Activated CD4-positive, alpha-beta T cell treated with anti-CD3 and anti-CD28 coated beads, Interleukin-2, amount 10 ng/mL, durations not matched to agents 24 days and 14 days (primary cell): ENCODE measurements around the gene AGO1. TPM values are rescaled to one million over a fixed set of nuclear protein-coding genes. Genes with fewer than 3 reads are reported as not detected.

Experiments used
- DNase-seq: peaks from one replicate; pipeline ENCODE4 v3.0.0; 2022
- H3K27ac Mint-ChIP-seq: one replicate; pipeline ENCODE4 v1.8.0; 2022; ENCODE audit warnings: mild to moderate bottlenecking, mixed read lengths
- H3K27me3 Mint-ChIP-seq: one replicate; pipeline ENCODE4 v1.8.0; 2022; ENCODE audit warnings: mixed read lengths
- H3K36me3 Mint-ChIP-seq: one replicate; pipeline ENCODE4 v1.8.0; 2022; ENCODE audit warnings: low read depth, mild to moderate bottlenecking, mixed read lengths
- H3K4me1 Mint-ChIP-seq: one replicate; pipeline ENCODE4 v1.8.0; 2021; ENCODE audit warnings: mixed read lengths
- H3K4me3 Mint-ChIP-seq: one replicate; pipeline ENCODE4 v1.8.0; 2022; ENCODE audit warnings: mild to moderate bottlenecking, moderate library complexity, mixed read lengths
- H3K9me3 Mint-ChIP-seq: one replicate; pipeline ENCODE4 v1.8.0; 2021; ENCODE audit warnings: mixed read lengths
- intact Hi-C: fragments of 100-400 bp; cut with micrococcal nuclease; formaldehyde crosslinking; loops from one replicate; pipeline ENCODE4 v1.15.1; 2023
- total RNA-seq: library from RNA; stranded (reverse); gene quantifications from 2 replicates; pipeline ENCODE4 v1.2.3, GENCODE V29; 2022

Gene AGO1
- total RNA-seq, result 38.6 and 39.1 TPM in 2 replicates

- DNase-seq, result peak; percentile 100
- H3K4me3 Mint-ChIP-seq, result peak within 1 kb of the TSS; percentile 95
- H3K27me3 Mint-ChIP-seq, result peaks cover 5% of the 10 kb centered on the region
- intact Hi-C loops, result loop anchor here (2.0 to 5.0 kb wide), 2 partner anchors 48 to 204 kb away; partner anchors contain the start of genes ADPRS and AGO3
- no peaks in the 10 kb centered on the region for H3K9me3 Mint-ChIP-seq
- peaks cover 41% of the 10 kb centered on the region for H3K4me1 Mint-ChIP-seq
- peaks cover 2% of the 10 kb centered on the region for H3K36me3 Mint-ChIP-seq
- peak within 1 kb of the TSS; percentile 82 for H3K27ac Mint-ChIP-seq
These were observed at the start of gene AGO1 for GRCh38 chr1:35882945-35883634. Gene AGO1, plus strand, starts transcription at chr1:35883209. Its CDS starts 213 bp downstream, at chr1:35883422.

- H3K9me3 Mint-ChIP-seq, result no peaks in the 10 kb centered on the region
- H3K4me3 Mint-ChIP-seq, result no peak overlapping the region
- no peak for DNase-seq
- H3K4me1 Mint-ChIP-seq, result no peaks in the 10 kb centered on the region
- intact Hi-C loops, result no loop called here
- H3K27ac Mint-ChIP-seq, result no peak overlapping the region
- no peaks in the 10 kb centered on the region for H3K27me3 Mint-ChIP-seq
- H3K36me3 Mint-ChIP-seq, result peaks cover 32% of the 10 kb centered on the region
These were observed 49.6 kb upstream of the AGO1 start for GRCh38 chr1:35833395-35833794.

GRCh38 chr1:35834218-35834617 is 48.8 kb upstream of the AGO1 start:
- Mint-ChIP-seq H3K4me3 (no peak overlapping the region), H3K36me3 (peaks cover 34% of the 10 kb centered on the region), H3K9me3 (no peaks in the 10 kb centered on the region), H3K4me1 (no peaks in the 10 kb centered on the region), H3K27me3 (no peaks in the 10 kb centered on the region), H3K27ac (no peak overlapping the region)
- DNase-seq, result no peak
- intact Hi-C loops, result no loop called here

- DNase-seq, result no peak
- Mint-ChIP-seq H3K27ac (no peak overlapping the region), H3K4me1 (no peaks in the 10 kb centered on the region), H3K4me3 (no peak overlapping the region), H3K36me3 (peaks cover 34% of the 10 kb centered on the region), H3K27me3 (no peaks in the 10 kb centered on the region), H3K9me3 (no peaks in the 10 kb centered on the region)
- intact Hi-C loops, result no loop called here
These were observed 47.6 kb upstream of the AGO1 start for GRCh38 chr1:35835398-35835797.

GRCh38 chr1:35836734-35837133 is 46.3 kb upstream of the AGO1 start:
- H3K27ac Mint-ChIP-seq, result no peak overlapping the region
- no peaks in the 10 kb centered on the region for H3K27me3 Mint-ChIP-seq
- intact Hi-C loops, result no loop called here
- peaks cover 35% of the 10 kb centered on the region for H3K36me3 Mint-ChIP-seq
- DNase-seq, result no peak
- no peak overlapping the region for H3K4me3 Mint-ChIP-seq
- H3K4me1 Mint-ChIP-seq, result no peaks in the 10 kb centered on the region
- no peaks in the 10 kb centered on the region for H3K9me3 Mint-ChIP-seq

GRCh38 chr1:35838693-35839245 is 44.2 kb upstream of the AGO1 start:
- intact Hi-C loops, result no loop called here
- no peak for DNase-seq
- Mint-ChIP-seq H3K9me3 (no peaks in the 10 kb centered on the region), H3K4me1 (no peaks in the 10 kb centered on the region), H3K27ac (no peak overlapping the region), H3K27me3 (no peaks in the 10 kb centered on the region), H3K4me3 (no peak overlapping the region), H3K36me3 (peaks cover 36% of the 10 kb centered on the region)

GRCh38 chr1:35844826-35845225 is 38.2 kb upstream of the AGO1 start:
- H3K4me3 Mint-ChIP-seq, result no peak overlapping the region
- H3K27ac Mint-ChIP-seq, result no peak overlapping the region
- no peaks in the 10 kb centered on the region for H3K4me1 Mint-ChIP-seq
- intact Hi-C loops, result no loop called here
- DNase-seq, result no peak
- no peaks in the 10 kb centered on the region for H3K27me3 Mint-ChIP-seq
- peaks cover 16% of the 10 kb centered on the region for H3K36me3 Mint-ChIP-seq
- no peaks in the 10 kb centered on the region for H3K9me3 Mint-ChIP-seq

GRCh38 chr1:35845766-35846165 is 37.2 kb upstream of the AGO1 start:
- intact Hi-C loops, result no loop called here
- no peak overlapping the region for H3K27ac Mint-ChIP-seq
- no peaks in the 10 kb centered on the region for H3K9me3 Mint-ChIP-seq
- no peaks in the 10 kb centered on the region for H3K4me1 Mint-ChIP-seq
- H3K4me3 Mint-ChIP-seq, result no peak overlapping the region
- DNase-seq, result no peak
- peaks cover 23% of the 10 kb centered on the region for H3K36me3 Mint-ChIP-seq
- no peaks in the 10 kb centered on the region for H3K27me3 Mint-ChIP-seq

- H3K36me3 Mint-ChIP-seq, result peaks cover 19% of the 10 kb centered on the region
- no peak for DNase-seq
- no peaks in the 10 kb centered on the region for H3K9me3 Mint-ChIP-seq
- no peak overlapping the region for H3K27ac Mint-ChIP-seq
- no peaks in the 10 kb centered on the region for H3K27me3 Mint-ChIP-seq
- intact Hi-C loops, result no loop called here
- H3K4me1 Mint-ChIP-seq, result no peaks in the 10 kb centered on the region
- H3K4me3 Mint-ChIP-seq, result no peak overlapping the region
These were observed 35.0 kb upstream of the AGO1 start for GRCh38 chr1:35847935-35848565.

GRCh38 chr1:35850051-35850450 is 33.0 kb upstream of the AGO1 start:
- Mint-ChIP-seq H3K4me3 (no peak overlapping the region), H3K36me3 (peaks cover 25% of the 10 kb centered on the region), H3K9me3 (no peaks in the 10 kb centered on the region), H3K4me1 (no peaks in the 10 kb centered on the region), H3K27me3 (no peaks in the 10 kb centered on the region), H3K27ac (no peak overlapping the region)
- intact Hi-C loops, result no loop called here
- DNase-seq, result no peak

GRCh38 chr1:35850716-35851115 is 32.3 kb upstream of the AGO1 start:
- H3K4me3 Mint-ChIP-seq, result no peak overlapping the region
- no peak for DNase-seq
- no peaks in the 10 kb centered on the region for H3K27me3 Mint-ChIP-seq
- no peak overlapping the region for H3K27ac Mint-ChIP-seq
- no peaks in the 10 kb centered on the region for H3K9me3 Mint-ChIP-seq
- intact Hi-C loops, result no loop called here
- H3K36me3 Mint-ChIP-seq, result peaks cover 23% of the 10 kb centered on the region
- H3K4me1 Mint-ChIP-seq, result no peaks in the 10 kb centered on the region

- no peak for DNase-seq
- Mint-ChIP-seq H3K27ac (no peak overlapping the region), H3K4me3 (no peak overlapping the region), H3K9me3 (no peaks in the 10 kb centered on the region), H3K36me3 (peaks cover 24% of the 10 kb centered on the region), H3K27me3 (no peaks in the 10 kb centered on the region), H3K4me1 (no peaks in the 10 kb centered on the region)
- intact Hi-C loops, result no loop called here
These were observed 31.7 kb upstream of the AGO1 start for GRCh38 chr1:35851132-35851869.

GRCh38 chr1:35852241-35852640 is 30.8 kb upstream of the AGO1 start:
- H3K4me1 Mint-ChIP-seq, result no peaks in the 10 kb centered on the region
- no peak overlapping the region for H3K27ac Mint-ChIP-seq
- no peak for DNase-seq
- no peaks in the 10 kb centered on the region for H3K27me3 Mint-ChIP-seq
- H3K9me3 Mint-ChIP-seq, result no peaks in the 10 kb centered on the region
- H3K4me3 Mint-ChIP-seq, result no peak overlapping the region
- intact Hi-C loops, result no loop called here
- peaks cover 24% of the 10 kb centered on the region for H3K36me3 Mint-ChIP-seq
